DMS 273 (cell line): ENCODE data around the gene AMH.

Experiments
- DNase-seq: peaks from one replicate; lab custom pipeline; 2025; ENCODE audit not compliant: unreplicated experiment; lab: John Stamatoyannopoulos, UW

Gene AMH

GRCh38 chr19:2234996-2235380 is 14.1 kb upstream of the AMH start:
- DNase-seq: no peak

- peak; percentile 70 for DNase-seq
Measured at GRCh38 chr19:2235381-2236063, 13.6 kb upstream of the AMH start.

- DNase-seq: no peak
Measured at GRCh38 chr19:2236064-2236313, 13.1 kb upstream of the AMH start.

- DNase-seq: peak; percentile 99
Measured at GRCh38 chr19:2236314-2237050, 12.6 kb upstream of the AMH start, which contains the start of the genes PLEKHJ1 and SF3A2. Gene PLEKHJ1 (minus strand): TSS chr19:2236329. CDS start chr19:2236248, 81 bp downstream. Gene SF3A2 (plus strand): TSS chr19:2236824. CDS start chr19:2243419, 6,595 bp downstream.

- no peak for DNase-seq
Measured at GRCh38 chr19:2237051-2237868, 11.9 kb upstream of the AMH start.

GRCh38 chr19:2237869-2238153 is 11.3 kb upstream of the AMH start:
- DNase-seq: no peak

- no peak for DNase-seq
Measured at GRCh38 chr19:2239173-2239572, 9.9 kb upstream of the AMH start.

GRCh38 chr19:2239771-2240770 is 9.1 kb upstream of the AMH start:
- no peak for DNase-seq

- no peak for DNase-seq
Measured at GRCh38 chr19:2240881-2241760, 8.0 kb upstream of the AMH start.

- no peak for DNase-seq
Measured at GRCh38 chr19:2242092-2242537, 7.0 kb upstream of the AMH start.

- DNase-seq: no peak
Measured at GRCh38 chr19:2242816-2243215, 6.3 kb upstream of the AMH start.

- peak; percentile 36 for DNase-seq
Measured at GRCh38 chr19:2243274-2244124, 5.6 kb upstream of the AMH start.

- no peak for DNase-seq
Measured at GRCh38 chr19:2244125-2244411, 5.1 kb upstream of the AMH start.

GRCh38 chr19:2244486-2244885 is 4.6 kb upstream of the AMH start:
- no peak for DNase-seq

- no peak for DNase-seq
Measured at GRCh38 chr19:2245273-2245672, 3.9 kb upstream of the AMH start.

GRCh38 chr19:2246014-2246620 is 3.0 kb upstream of the AMH start:
- DNase-seq: no peak

- DNase-seq: peak; percentile 64
Measured at GRCh38 chr19:2246801-2247361, 2.2 kb upstream of the AMH start.

GRCh38 chr19:2247433-2248101 is 1.6 kb upstream of the AMH start:
- DNase-seq: no peak
